HG02588 (cell line): Measurements from ENCODE around the gene FOXL2NB.

Source experiments
- ATAC-seq: cut with Tn5 transposase; IDR thresholded peaks from one replicate; pipeline ENCODE4 v1.9.1; 2021; ENCODE audit warnings: mild to moderate bottlenecking, moderate library complexity; ENCODE audit not compliant: unreplicated experiment

FOXL2NB gene

GRCh38 chr3:138987181-138987580 is 40.2 kb downstream of the FOXL2NB start:
- no peak for ATAC-seq

- ATAC-seq = no peak
These were observed 48.7 kb downstream of the FOXL2NB start for GRCh38 chr3:138995706-138996105.
